ENCODE data around the gene PCDH12. TPM values are rescaled to one million over a fixed set of nuclear protein-coding genes. Genes with fewer than 3 reads are reported as not detected.
A peak's percentile ranks its signal among the peaks of the same experiment; 100 is the strongest.

PCDH12 gene
- total and polyA plus RNA-seq, 2 donors (not counting 3 experiments of a cell fraction or from before 2014, with no cell fraction given): 6.2 to 20.4 TPM

DNA sequence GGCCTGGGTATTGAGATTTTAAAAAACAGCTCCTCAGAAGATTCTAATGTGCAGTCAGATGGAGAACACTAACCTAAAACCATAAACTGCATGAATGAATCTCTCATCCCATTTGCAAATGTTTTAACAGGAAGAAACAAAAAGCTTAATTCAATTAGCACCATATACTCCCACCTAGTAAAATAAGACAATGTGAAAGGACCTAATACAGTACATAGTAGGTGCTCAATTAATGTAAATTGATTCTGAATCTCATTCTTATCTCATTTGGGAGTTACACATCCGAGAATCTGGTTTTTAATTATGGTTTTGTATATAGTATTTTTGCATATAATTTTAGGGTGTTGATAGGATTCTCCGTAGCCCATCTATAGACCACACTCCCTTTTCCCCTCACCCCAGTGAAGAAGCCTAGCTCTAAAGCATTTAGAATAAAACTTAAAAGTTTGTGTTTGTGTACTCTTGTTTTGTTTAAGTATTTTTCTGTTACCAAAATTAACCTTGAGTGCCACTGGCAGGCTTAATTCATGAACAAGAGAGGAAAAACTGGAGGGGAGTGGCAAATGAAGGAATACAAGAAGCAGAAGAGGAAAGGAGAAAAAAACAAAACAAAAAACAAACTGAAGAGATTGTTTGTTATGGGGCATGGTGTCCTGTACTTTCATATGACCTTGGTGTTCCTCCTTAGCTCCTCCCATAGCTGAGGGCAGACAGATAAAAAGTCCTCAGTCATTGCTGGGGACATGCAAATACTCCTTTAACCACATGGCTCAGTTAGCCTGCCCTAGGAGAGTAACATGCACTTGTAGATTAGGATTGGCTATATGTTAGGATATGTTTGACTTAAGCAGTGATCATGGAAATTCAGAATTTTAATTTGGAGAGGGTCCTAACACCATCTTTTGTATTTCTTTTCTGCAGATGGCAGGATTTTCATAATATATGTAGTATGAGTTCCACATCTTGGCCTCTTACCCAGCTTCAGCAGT, 12.1 kb upstream of the PCDH12 start:
- H2AFZ ChIP-seq (ENCODE audit: low read depth, low read length): peak overlapping the region; percentile 90
- H3K4me2 ChIP-seq (ENCODE audit: insufficient read depth, low read length): peak overlapping the region; percentile 97
- H4K20me1 ChIP-seq (replicated peaks; ENCODE audit: control insufficient read depth, extremely low read depth, insufficient read depth, low read length): no peaks in the 10 kb centered on the region
- BruUV-seq (replicated peaks): no TSS peak
- intact Hi-C loops (cut with micrococcal nuclease): loop anchor here (2.0 kb wide), 1 partner anchor 277 kb away; no protein-coding TSS in a partner anchor
- peak; percentile 37 for FAIRE-seq
- H3K9me3 ChIP-seq (replicated peaks; ENCODE audit: control insufficient read depth, insufficient read depth, low read length): no peaks in the 10 kb centered on the region
- H3K9ac ChIP-seq (replicated peaks; ENCODE audit: extremely low read depth, insufficient read depth, low read length): peak overlapping the region; percentile 93
- TF ChIP-seq GATA2 (IDR thresholded peaks at IDR 0.05; ENCODE audit: insufficient read depth, insufficient read length, low read depth, low read length) (no peak), POLR2A (IDR thresholded peaks at IDR 0.05; ENCODE audit: low read depth, low read length) (peak; percentile 40)
- H3K79me2 ChIP-seq (ENCODE audit: control insufficient read depth, insufficient read depth, low read length): peaks cover 26% of the 10 kb centered on the region
- peaks cover 7 to 8% of the 10 kb centered on the region in 2 experiments for H3K36me3 ChIP-seq (ENCODE audit: control insufficient read depth in 2 of 2, extremely low read depth in 1 of 2, insufficient read depth in 2 of 2, low read length in 2 of 2)
- H3K27me3 ChIP-seq (ENCODE audit: control insufficient read depth in 2 of 2, insufficient read depth in 2 of 2, low read length in 2 of 2): no peaks in the 10 kb centered on the region
- ChIA-PET CTCF (interaction anchor here (0.8 to 2.2 kb wide), 19 partner anchors 8 to 743 kb away, joined by 3 to 28 read pairs (median 5); partner anchors contain the start of genes GNPDA1, NDFIP1 and PCDH12), POLR2A (interaction anchor here (1.0 to 1.3 kb wide), 2 partner anchors 10 to 278 kb away, joined by 3 read pairs; no protein-coding TSS in a partner anchor)
- dilution Hi-C loops (cut with MboI; ENCODE audit: extremely low pct_ligation_motif_present, low sequenced_read_pairs): no loop called here
- DNase-seq (ENCODE audit: low read depth, low spot score): no peak
- H3K4me1 ChIP-seq (ENCODE audit: control insufficient read depth, extremely low read depth, insufficient read depth, low read length): peaks cover 24% of the 10 kb centered on the region
- peak overlapping the region; percentile 89 to 97 (median 97) for H3K4me3 ChIP-seq (replicated peaks in 1 of 3; ENCODE audit: insufficient read depth in 1 of 3, low read depth in 1 of 3, low read length in 3 of 3)
- H3K9me1 ChIP-seq (replicated peaks; ENCODE audit: control insufficient read depth, extremely low read depth, insufficient read depth, low read length): no peaks in the 10 kb centered on the region
- H3K27ac ChIP-seq (ENCODE audit: insufficient read depth, low read depth, low read length): peak overlapping the region; percentile 77

GRCh38 chr5:141968914-141969608, 11.1 kb upstream of the PCDH12 start, which contains the start of gene RNF14:
Gene RNF14 (plus strand): TSS chr5:141969105. CDS start chr5:141973589, 4,484 bp downstream.
- Histone ChIP-seq H3K79me2 (ENCODE audit: control insufficient read depth, insufficient read depth, low read length) (peaks cover 23% of the 10 kb centered on the region), H3K4me3 (replicated peaks in 1 of 3; ENCODE audit: insufficient read depth in 1 of 3, low read depth in 1 of 3, low read length in 3 of 3) (peak within 1 kb of the TSS; percentile 89 to 97 (median 97)), H3K9me1 (replicated peaks; ENCODE audit: control insufficient read depth, extremely low read depth, insufficient read depth, low read length) (no peaks in the 10 kb centered on the region), H3K9me3 (replicated peaks; ENCODE audit: control insufficient read depth, insufficient read depth, low read length) (no peaks in the 10 kb centered on the region), H3K27ac (ENCODE audit: insufficient read depth, low read depth, low read length) (peak within 1 kb of the TSS; percentile 77), H4K20me1 (replicated peaks; ENCODE audit: control insufficient read depth, extremely low read depth, insufficient read depth, low read length) (no peaks in the 10 kb centered on the region), H3K36me3 (ENCODE audit: control insufficient read depth in 2 of 2, extremely low read depth in 1 of 2, insufficient read depth in 2 of 2, low read length in 2 of 2) (peaks cover 2 to 6% of the 10 kb centered on the region in 2 experiments), H2AFZ (ENCODE audit: low read depth, low read length) (peak within 1 kb of the TSS; percentile 90), H3K9ac (replicated peaks; ENCODE audit: extremely low read depth, insufficient read depth, low read length) (peak within 1 kb of the TSS; percentile 93), H3K4me2 (ENCODE audit: insufficient read depth, low read length) (peak within 1 kb of the TSS; percentile 97), H3K4me1 (ENCODE audit: control insufficient read depth, extremely low read depth, insufficient read depth, low read length) (peaks cover 24% of the 10 kb centered on the region), H3K27me3 (ENCODE audit: control insufficient read depth in 2 of 2, insufficient read depth in 2 of 2, low read length in 2 of 2) (no peaks in the 10 kb centered on the region)
- TSS peak; percentile 67 for BruUV-seq (replicated peaks)
- peak; percentile 90 for TF ChIP-seq POLR2A (IDR thresholded peaks at IDR 0.05; ENCODE audit: low read depth, low read length)
- TF ChIP-seq, protein P1, sequence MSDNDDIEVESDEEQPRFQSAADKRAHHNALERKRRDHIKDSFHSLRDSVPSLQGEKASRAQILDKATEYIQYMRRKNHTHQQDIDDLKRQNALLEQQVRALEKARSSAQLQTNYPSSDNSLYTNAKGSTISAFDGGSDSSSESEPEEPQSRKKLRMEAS (IDR thresholded peaks at IDR 0.05; ENCODE audit: insufficient read depth, insufficient read length): no peak
- no peak for TF ChIP-seq MYC (IDR thresholded peaks at IDR 0.05; ENCODE audit: low read depth, low read length)
- no peak for TF ChIP-seq GATA2 (IDR thresholded peaks at IDR 0.05; ENCODE audit: insufficient read depth, insufficient read length, low read depth, low read length)
- TF ChIP-seq POLR2AphosphoS5 (IDR thresholded peaks at IDR 0.05; ENCODE audit: insufficient read depth, low read depth, low read length): peak; percentile 95
- no peak for TF ChIP-seq EZH2 (IDR thresholded peaks at IDR 0.05; ENCODE audit: borderline replicate concordance, low read depth, low read length, severe bottlenecking)
- TF ChIP-seq JUN (IDR thresholded peaks at IDR 0.05; ENCODE audit: borderline replicate concordance, insufficient read depth, insufficient read length, low read depth): no peak
- peak; percentile 93 to 98 for TF ChIP-seq CTCF (IDR thresholded peaks at IDR 0.05; ENCODE audit: extremely low read depth in 1 of 2, insufficient read depth in 1 of 2, low read depth in 1 of 2, low read length in 2 of 2)
- TF ChIP-seq FOS (IDR thresholded peaks at IDR 0.05; ENCODE audit: borderline replicate concordance, insufficient read depth, low read length): no peak
- ChIA-PET CTCF (interaction anchor here (0.7 to 2.6 kb wide), 34 partner anchors 9 to 744 kb away, joined by 3 to 28 read pairs (median 4); partner anchors contain the start of genes GNPDA1, NDFIP1 and PCDH12), POLR2A (interaction anchor here (1.0 to 1.3 kb wide), 4 partner anchors 9 to 288 kb away, joined by 3 to 6 read pairs (median 3); partner anchors contain the start of gene DELE1)
- dilution Hi-C loops (cut with MboI; ENCODE audit: extremely low pct_ligation_motif_present, low sequenced_read_pairs) (no loop called here), intact Hi-C loops (cut with micrococcal nuclease) (loop anchor here (2.0 kb wide), 1 partner anchor 276 kb away; no protein-coding TSS in a partner anchor)
- FAIRE-seq (peak; percentile 94), DNase-seq (ENCODE audit: low read depth, low spot score) (peak; percentile 95)
